D721Med (cell line): ENCODE measurements around the gene RRP1.

Experiments
- DNase-seq: peaks from one replicate; pipeline ENCODE4 v3.0.0; 2011; ENCODE audit warnings: low spot score; ENCODE audit not compliant: insufficient read length
- FAIRE-seq: peaks from 2 replicates; lab custom pipeline; 2011; peaks lifted over from hg19 to GRCh38; lab: Jason Lieb, UNC
- TF ChIP-seq, protein P1 (sequence below): IDR thresholded peaks from 2 replicates; pipeline ENCODE4 v1.5.1; 2012; ENCODE audit warnings: mild to moderate bottlenecking, control low read depth; ENCODE audit not compliant: insufficient read depth; ENCODE audit errors: missing control alignments

Gene RRP1

DNA sequence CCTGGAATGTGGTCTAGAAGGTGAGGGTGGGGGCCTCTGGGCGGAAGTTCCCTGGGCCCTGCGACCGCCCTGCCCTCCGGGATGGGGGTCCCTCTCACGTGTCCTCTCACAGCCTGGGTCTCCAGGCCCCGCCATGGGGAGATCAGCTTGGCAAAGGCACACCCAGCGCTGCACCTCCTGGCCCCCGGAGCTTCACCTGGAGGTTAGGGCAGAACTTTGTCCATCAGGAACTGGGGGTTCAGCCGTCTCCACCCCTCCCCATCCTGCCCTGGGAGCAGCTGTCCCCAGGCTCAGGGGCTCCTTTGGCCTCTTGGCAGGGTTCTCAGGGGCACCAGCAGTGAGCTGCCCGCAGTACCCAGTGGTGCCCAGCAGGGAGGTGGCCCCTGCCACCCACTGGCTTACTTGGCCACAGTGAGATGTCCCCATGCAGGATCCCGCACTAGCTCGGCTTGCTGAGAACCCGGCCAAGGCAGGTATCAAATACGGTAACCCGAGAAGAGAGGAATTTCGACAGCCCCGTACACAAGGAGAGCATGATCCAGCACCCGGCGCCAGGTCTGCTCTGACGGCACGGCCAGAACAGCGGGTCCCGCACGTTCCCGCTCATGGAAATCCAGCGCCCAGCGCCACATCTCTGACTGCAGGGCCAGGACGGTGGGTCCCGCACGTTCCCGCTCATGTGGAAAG is 36.7 kb downstream of the RRP1 start:
- no peak for FAIRE-seq
- no peak for DNase-seq
- TF ChIP-seq, protein P1, sequence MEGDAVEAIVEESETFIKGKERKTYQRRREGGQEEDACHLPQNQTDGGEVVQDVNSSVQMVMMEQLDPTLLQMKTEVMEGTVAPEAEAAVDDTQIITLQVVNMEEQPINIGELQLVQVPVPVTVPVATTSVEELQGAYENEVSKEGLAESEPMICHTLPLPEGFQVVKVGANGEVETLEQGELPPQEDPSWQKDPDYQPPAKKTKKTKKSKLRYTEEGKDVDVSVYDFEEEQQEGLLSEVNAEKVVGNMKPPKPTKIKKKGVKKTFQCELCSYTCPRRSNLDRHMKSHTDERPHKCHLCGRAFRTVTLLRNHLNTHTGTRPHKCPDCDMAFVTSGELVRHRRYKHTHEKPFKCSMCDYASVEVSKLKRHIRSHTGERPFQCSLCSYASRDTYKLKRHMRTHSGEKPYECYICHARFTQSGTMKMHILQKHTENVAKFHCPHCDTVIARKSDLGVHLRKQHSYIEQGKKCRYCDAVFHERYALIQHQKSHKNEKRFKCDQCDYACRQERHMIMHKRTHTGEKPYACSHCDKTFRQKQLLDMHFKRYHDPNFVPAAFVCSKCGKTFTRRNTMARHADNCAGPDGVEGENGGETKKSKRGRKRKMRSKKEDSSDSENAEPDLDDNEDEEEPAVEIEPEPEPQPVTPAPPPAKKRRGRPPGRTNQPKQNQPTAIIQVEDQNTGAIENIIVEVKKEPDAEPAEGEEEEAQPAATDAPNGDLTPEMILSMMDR = no peak

DNA sequence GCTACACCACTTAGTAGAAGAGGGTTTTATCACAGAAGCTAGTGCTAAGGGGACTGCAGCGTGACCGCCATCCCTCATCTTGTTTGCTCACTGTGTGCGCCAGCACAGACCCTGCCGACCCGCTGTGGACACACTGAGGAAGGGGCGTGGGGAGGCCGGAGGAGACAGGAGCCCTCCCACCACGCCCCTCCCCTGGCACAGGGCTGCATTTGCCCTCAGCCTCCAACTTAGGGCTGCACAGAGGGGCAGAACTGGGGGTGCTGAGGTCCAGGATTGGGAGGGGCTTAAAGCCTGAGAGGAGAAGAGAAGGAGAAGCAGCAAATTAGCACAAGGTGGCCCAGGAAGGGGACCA is 37.2 kb downstream of the RRP1 start:
- no peak for FAIRE-seq
- no peak for DNase-seq

DNA sequence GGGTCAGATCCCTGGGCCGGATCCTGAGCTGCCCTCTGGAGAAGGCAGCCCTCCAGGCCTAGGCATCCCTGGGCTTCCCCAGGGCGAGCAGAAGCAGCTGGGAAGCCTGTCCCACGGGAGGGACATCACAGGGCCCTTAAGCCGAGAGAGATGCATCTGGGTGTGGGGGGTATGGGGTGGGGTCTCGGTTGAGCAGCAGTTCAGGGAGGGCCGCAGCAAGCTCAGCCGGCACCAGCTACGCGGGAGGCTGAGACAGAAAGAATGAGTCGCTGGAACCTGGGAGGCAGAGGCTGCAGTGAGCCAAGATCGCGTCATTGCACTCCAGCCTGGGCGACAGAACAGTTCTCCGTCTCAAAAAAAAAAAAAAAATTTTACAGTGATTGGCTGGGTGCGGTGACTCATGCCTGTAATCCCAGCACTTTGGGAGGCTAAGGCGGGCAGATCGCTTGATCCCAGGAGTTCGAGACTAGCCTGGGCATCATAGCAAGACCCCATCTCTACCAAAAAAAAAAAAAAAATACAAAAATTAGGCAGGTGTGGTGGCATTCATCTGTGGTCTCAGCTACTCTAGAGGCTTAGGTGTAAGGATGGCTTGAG is 37.7 kb downstream of the RRP1 start:
- no peak for FAIRE-seq
- TF ChIP-seq, protein P1 = no peak
- DNase-seq = no peak

More for the DNA sequence above, 37.2 kb downstream of the RRP1 start:
- TF ChIP-seq, protein P1 = no peak

DNA sequence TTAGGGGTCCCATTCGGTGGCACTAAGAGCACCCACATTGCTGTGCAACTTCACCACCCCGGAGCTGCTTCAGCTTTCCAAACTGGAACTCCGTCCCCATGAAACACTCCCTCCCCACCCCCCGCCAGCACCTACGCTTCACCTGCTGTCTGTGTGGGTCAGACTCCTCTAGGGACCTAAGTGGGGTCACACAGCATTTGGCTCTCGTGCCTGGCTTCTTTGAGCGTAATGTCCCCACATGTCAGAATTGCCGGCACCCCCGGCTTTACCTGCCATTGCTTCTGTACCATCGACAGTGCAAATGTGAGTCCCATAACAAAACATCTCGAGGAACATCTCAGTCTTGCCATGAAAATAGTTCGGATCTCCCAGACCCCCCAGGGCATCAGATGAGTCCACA is 39.8 kb downstream of the RRP1 start:
- DNase-seq (no peak), FAIRE-seq (no peak)
- TF ChIP-seq, protein P1 = no peak

DNA sequence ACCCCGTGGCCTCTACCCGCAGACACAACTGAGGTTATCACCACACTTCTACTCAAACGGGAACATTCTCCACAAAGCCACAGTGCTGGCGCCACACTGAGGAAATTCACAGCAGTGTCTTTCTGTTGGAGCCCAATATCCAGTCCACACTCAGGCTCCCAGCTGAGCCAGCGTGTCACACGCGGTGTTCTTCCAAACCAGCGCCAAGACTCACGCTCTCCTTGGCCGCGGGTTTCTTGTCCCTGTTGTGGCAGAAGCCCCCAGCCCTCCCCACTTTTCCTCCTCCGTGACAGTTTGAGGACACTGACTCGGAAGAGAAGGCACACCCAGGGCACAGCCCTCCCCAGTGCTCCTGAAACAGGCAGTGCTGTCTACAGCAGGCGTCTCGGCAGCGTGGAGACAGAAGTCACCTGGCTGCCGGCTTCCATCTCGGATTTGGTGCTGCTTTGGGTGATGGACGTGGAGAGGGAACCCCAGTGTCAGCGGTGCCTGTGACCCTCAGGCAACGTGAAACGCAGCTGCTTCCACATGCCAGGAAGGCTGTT is 40.3 kb downstream of the RRP1 start:
- DNase-seq (no peak), FAIRE-seq (no peak)
- TF ChIP-seq, protein P1 = no peak

DNA sequence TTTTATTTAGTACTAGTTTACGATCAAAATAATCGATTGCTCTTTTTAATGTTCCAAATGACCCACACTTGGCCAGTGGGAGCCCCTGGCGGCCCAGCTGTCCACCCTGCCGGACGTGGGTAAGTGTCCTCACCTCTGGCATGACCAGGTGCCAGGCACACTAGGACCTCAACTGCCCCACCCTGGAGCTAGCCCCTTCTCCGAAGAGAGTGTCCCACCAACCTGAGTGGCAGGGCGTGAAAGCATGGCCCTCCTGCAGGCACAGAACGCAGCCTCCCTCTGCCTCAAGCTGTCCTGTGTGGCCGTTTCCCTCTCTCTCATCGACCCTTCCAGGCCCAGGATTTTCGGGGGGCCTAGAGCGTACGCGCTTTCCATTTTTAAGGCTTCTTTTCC is 42.8 kb downstream of the RRP1 start:
- DNase-seq = no peak
- TF ChIP-seq, protein P1 = no peak
- no peak for FAIRE-seq

DNA sequence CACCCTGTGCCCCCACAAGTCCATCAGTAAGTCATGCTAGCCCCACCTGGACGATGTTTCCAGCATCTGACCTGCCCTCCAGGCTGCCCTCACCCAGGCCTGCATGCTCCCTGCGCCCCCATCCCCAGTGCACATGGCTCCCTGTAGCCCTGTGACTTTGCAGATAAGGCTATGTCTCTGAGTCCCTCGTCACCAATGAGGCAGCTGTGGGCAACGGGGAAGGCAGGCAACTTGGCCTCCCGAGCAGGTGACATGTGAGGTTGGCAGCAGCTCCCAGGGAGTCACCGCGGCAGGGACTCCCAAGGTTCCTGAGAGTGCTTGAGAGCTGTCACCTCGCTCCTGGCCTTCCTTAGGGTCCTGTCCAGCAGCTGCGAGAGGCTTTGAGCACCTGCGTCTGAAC is 43.3 kb downstream of the RRP1 start:
- FAIRE-seq = no peak
- DNase-seq = no peak
- TF ChIP-seq, protein P1 = no peak
